ENCODE data around the gene RPH3AL. TPM values are rescaled to one million over a fixed set of nuclear protein-coding genes. Genes with fewer than 3 reads are reported as not detected.

Gene RPH3AL
- total and polyA plus RNA-seq, 2 donors: 2.6 to 3.2 TPM

DNA sequence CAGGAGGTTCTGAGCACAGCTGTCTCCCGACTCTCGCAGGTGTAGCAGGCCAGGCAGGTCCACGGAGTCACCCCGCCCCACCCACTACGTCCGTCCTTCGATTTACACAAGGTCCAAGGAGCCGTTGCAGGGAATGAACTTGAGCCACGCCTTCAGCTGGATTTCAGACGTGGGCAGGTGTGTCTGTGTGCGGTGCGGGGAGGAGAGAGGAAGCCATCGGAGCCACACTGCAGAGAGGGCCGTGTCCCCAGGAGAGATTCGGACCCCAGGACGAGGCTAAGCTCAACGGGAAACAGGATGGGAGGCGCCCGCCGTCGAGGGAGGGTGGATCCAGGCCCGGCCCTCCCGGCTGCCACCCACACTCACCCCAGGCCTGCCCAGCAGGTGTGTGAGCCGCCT is 50.3 kb downstream of the RPH3AL start:
- no peak for DNase-seq (ENCODE audit: low read depth in 6 of 9, low spot score in 9 of 9)
- H3K9me3 ChIP-seq (ENCODE audit: control insufficient read depth in 2 of 2, insufficient read depth in 1 of 2, low read length in 1 of 2): no peaks in the 10 kb centered on the region
- H3K27ac ChIP-seq (ENCODE audit: low read depth in 1 of 2, low read length in 1 of 2): no peak overlapping the region
- H3K4me3 ChIP-seq (ENCODE audit: low read length in 2 of 2): no peak overlapping the region
- WGBS: 82% methylated on average over 24 of the region's 24 CpGs
- peaks cover 0 to 5% of the 10 kb centered on the region in 2 donors for H3K27me3 ChIP-seq (ENCODE audit: control insufficient read depth in 2 of 2, insufficient read depth in 1 of 2, low read length in 1 of 2)
- H3K36me3 ChIP-seq (ENCODE audit: control insufficient read depth in 2 of 2, insufficient read depth in 2 of 2, low read length in 1 of 2): no peaks in the 10 kb centered on the region
- no peaks in the 10 kb centered on the region for H3K4me1 ChIP-seq (ENCODE audit: control insufficient read depth in 2 of 2, insufficient read depth in 2 of 2, low read length in 2 of 2)

DNA sequence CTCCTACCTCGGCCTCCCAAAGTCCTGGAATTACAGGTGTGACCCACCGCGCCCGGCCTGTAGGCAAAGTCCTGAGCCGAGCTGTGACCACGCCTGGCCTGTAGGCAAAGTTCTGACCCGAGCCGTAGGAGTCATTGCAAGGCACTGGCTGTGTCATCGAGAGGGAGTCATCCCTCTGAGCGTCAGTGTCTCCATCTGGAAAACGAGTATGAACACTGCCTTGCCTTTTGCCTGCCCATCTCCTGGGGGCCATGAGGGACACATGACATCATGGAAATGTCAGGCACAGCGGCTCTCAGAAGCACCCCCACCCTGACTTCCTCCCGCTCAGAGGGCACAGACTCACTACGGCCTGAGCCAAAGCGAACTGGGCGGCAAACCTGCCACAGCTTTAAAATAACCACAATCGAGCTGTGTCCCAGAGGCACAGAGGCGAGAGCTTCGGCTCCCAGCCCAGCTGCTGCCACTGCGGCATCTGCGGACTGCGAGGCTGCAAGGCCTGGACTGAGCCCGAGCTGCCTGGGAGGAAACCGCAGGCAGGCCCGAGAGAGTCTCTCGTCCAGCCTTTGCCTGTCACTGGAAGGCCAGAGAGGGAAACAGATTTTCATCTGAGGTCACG is 50.8 kb downstream of the RPH3AL start:
- 89% methylated on average over 27 of the region's 27 CpGs for WGBS
- peaks cover 0 to 5% of the 10 kb centered on the region in 2 donors for H3K27me3 ChIP-seq (ENCODE audit: control insufficient read depth in 2 of 2, insufficient read depth in 1 of 2, low read length in 1 of 2)
- H3K9me3 ChIP-seq (ENCODE audit: control insufficient read depth in 2 of 2, insufficient read depth in 1 of 2, low read length in 1 of 2): no peaks in the 10 kb centered on the region
- DNase-seq (ENCODE audit: low read depth in 6 of 9, low spot score in 9 of 9): no peak
- no peak overlapping the region for H3K27ac ChIP-seq (ENCODE audit: low read depth in 1 of 2, low read length in 1 of 2)
- no peaks in the 10 kb centered on the region for H3K36me3 ChIP-seq (ENCODE audit: control insufficient read depth in 2 of 2, insufficient read depth in 2 of 2, low read length in 1 of 2)
- no peaks in the 10 kb centered on the region for H3K4me1 ChIP-seq (ENCODE audit: control insufficient read depth in 2 of 2, insufficient read depth in 2 of 2, low read length in 2 of 2)
- H3K4me3 ChIP-seq (ENCODE audit: low read length in 2 of 2): no peak overlapping the region

DNA sequence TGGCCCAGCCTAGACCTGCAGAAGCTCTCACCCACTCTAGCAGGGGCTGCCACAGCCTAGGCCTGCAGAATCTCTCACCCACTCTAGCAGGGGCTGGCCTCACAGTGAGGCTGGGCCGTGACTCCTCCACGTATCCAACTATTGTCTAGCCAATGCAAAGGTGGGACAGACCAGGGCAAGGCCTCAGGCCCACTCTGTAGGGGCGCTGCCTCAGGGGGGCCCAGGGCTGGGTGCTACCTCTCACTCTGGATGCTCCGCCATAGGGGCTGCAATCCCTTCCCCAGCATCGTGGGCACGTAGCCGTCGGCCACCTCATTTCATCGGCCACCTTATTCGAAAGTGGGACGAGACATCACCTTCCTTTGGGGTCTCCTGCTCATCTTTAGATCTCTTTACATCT is 51.7 kb downstream of the RPH3AL start:
- Histone ChIP-seq H3K4me1 (ENCODE audit: control insufficient read depth in 2 of 2, insufficient read depth in 2 of 2, low read length in 2 of 2) (no peaks in the 10 kb centered on the region), H3K4me3 (ENCODE audit: low read length in 2 of 2) (no peak overlapping the region), H3K27me3 (ENCODE audit: control insufficient read depth in 2 of 2, insufficient read depth in 1 of 2, low read length in 1 of 2) (peaks cover 0 to 5% of the 10 kb centered on the region in 2 donors), H3K36me3 (ENCODE audit: control insufficient read depth in 2 of 2, insufficient read depth in 2 of 2, low read length in 1 of 2) (no peaks in the 10 kb centered on the region), H3K9me3 (ENCODE audit: control insufficient read depth in 2 of 2, insufficient read depth in 1 of 2, low read length in 1 of 2) (no peaks in the 10 kb centered on the region), H3K27ac (ENCODE audit: low read depth in 1 of 2, low read length in 1 of 2) (no peak overlapping the region)
- no peak for DNase-seq (ENCODE audit: low read depth in 6 of 9, low spot score in 9 of 9)
- WGBS: 98% methylated on average over 11 of the region's 11 CpGs

DNA sequence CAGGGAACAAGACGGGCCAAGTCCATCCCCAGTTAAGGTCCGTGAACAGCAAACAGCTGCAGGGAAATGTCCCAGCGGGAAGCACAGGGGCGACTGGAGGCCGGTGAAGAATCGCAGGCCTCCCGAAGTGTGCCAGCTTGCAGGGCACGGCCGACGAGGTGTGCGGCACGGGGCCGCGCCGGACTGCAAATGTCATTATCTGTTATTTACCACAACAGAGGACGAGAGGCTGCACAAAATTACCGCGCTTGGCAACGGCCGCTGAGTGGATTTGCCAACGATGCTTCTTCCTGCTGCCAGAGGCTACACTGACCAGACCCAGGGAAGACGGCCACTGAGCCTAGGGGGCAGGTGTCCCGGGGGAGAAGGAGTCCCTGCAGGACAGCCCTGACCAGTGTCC is 53.1 kb downstream of the RPH3AL start:
- H3K27ac ChIP-seq (ENCODE audit: low read depth in 1 of 2, low read length in 1 of 2): no peak overlapping the region
- no peak for DNase-seq (ENCODE audit: low read depth in 6 of 9, low spot score in 9 of 9)
- H3K27me3 ChIP-seq (ENCODE audit: control insufficient read depth in 2 of 2, insufficient read depth in 1 of 2, low read length in 1 of 2): peaks cover 0 to 5% of the 10 kb centered on the region in 2 donors
- no peaks in the 10 kb centered on the region for H3K36me3 ChIP-seq (ENCODE audit: control insufficient read depth in 2 of 2, insufficient read depth in 2 of 2, low read length in 1 of 2)
- H3K4me1 ChIP-seq (ENCODE audit: control insufficient read depth in 2 of 2, insufficient read depth in 2 of 2, low read length in 2 of 2): no peaks in the 10 kb centered on the region
- H3K9me3 ChIP-seq (ENCODE audit: control insufficient read depth in 2 of 2, insufficient read depth in 1 of 2, low read length in 1 of 2): no peaks in the 10 kb centered on the region
- H3K4me3 ChIP-seq (ENCODE audit: low read length in 2 of 2): no peak overlapping the region
- 90% methylated on average over 23 of the region's 23 CpGs for WGBS

DNA sequence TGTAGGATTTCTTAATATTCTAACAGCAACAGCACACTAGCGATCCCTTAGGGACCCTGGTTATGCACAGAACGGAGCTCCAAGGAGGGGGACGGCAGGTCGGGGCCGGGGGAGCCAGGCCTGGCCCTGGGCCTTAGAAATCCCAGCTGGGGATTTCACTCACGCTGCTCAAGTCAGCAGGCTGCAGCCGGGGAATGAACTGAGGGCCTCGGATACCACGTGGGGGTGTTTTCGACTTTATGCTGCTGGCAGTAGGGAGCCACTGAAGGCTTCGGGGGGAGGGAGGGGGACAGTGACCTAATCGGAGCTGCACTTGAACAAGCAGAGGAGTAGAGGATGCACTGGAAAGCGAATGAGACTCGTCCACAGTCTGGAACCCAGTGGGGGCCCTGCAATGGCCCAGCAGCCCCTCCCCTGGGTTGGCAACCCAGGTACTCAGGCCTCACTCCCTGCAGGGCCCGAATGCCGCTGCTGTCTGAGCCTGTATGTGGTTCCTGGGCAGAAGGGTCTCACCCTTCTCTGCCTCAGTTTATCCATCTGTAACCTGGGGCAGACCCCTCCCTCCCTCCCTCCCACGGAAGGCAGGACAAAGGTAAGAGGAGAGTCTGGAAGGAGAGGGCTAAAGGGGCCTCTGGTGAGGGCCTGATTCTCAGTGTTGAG is 53.7 kb downstream of the RPH3AL start:
- Histone ChIP-seq H3K36me3 (ENCODE audit: control insufficient read depth in 2 of 2, insufficient read depth in 2 of 2, low read length in 1 of 2) (no peaks in the 10 kb centered on the region), H3K9me3 (ENCODE audit: control insufficient read depth in 2 of 2, insufficient read depth in 1 of 2, low read length in 1 of 2) (no peaks in the 10 kb centered on the region), H3K4me1 (ENCODE audit: control insufficient read depth in 2 of 2, insufficient read depth in 2 of 2, low read length in 2 of 2) (no peaks in the 10 kb centered on the region), H3K4me3 (ENCODE audit: low read length in 2 of 2) (no peak overlapping the region), H3K27me3 (ENCODE audit: control insufficient read depth in 2 of 2, insufficient read depth in 1 of 2, low read length in 1 of 2) (peaks cover 0 to 5% of the 10 kb centered on the region in 2 donors), H3K27ac (ENCODE audit: low read depth in 1 of 2, low read length in 1 of 2) (no peak overlapping the region)
- 95% methylated on average over 17 of the region's 17 CpGs for WGBS
- no peak for DNase-seq (ENCODE audit: low read depth in 6 of 9, low spot score in 9 of 9)

DNA sequence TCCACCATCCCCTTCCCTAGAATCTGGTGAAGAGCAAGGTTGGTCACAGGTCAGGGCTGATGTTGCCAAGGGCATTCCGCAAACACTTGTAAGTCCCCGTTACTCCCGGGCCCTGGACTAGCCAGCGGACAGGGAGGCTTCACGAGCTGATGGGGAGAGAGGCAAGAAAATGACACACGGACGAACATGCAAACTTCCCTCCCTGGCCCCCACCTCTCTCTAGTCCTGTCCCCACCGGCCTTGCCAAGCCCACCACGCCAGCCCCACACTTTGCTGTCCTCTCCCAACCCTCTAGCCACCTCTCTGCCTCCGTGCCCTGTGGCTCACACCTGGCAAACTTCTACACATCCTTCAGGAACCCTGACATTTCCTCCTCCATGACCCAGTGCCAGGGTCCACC is 54.8 kb downstream of the RPH3AL start:
- H3K36me3 ChIP-seq (ENCODE audit: control insufficient read depth in 2 of 2, insufficient read depth in 2 of 2, low read length in 1 of 2): no peaks in the 10 kb centered on the region
- H3K4me1 ChIP-seq (ENCODE audit: control insufficient read depth in 2 of 2, insufficient read depth in 2 of 2, low read length in 2 of 2): peaks cover 4% of the 10 kb centered on the region in 2 donors
- H3K9me3 ChIP-seq (ENCODE audit: control insufficient read depth in 2 of 2, insufficient read depth in 1 of 2, low read length in 1 of 2): no peaks in the 10 kb centered on the region
- WGBS: 97% methylated on average over 10 of the region's 10 CpGs
- DNase-seq (ENCODE audit: low read depth in 6 of 9, low spot score in 9 of 9): no peak
- peaks cover 0 to 2% of the 10 kb centered on the region in 2 donors for H3K27me3 ChIP-seq (ENCODE audit: control insufficient read depth in 2 of 2, insufficient read depth in 1 of 2, low read length in 1 of 2)
- no peak overlapping the region for H3K27ac ChIP-seq (ENCODE audit: low read depth in 1 of 2, low read length in 1 of 2)
- H3K4me3 ChIP-seq (ENCODE audit: low read length in 2 of 2): no peak overlapping the region

DNA sequence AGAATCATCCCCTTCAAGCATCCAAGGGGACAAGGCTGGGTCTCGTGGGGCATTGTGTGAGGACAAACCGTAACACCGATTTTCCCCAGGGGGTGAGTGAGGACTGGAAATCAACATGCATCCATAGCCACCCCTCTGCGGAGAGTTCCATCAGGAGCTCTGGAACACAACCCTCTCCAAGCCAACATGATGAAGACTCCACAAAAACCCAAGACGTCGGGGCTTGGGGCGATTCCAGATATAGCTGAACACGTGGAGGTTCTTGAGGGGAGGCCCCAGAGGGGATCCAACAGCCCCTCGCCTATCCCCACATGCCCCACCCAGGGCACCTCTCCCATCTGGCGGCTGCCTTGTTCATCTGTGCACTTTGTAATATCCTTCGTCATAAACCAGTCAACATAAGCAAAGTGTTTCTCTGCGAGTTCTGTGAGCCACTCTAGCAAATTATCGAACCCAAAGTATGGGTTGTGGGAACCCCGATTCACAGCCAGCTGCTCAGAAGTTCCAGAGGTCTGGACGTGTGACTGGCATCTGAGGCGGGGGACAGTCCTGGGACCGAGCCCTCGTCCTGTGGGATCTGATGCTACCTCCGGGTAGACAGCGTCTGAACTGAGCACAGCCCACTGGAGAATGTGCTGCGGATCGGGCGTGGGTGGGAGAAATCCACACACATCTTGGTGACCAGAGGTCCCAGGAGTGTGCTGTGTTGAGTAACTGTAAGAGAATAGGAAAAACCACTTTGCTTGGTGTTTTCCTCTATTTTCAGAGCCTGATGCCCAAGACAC is 55.5 kb downstream of the RPH3AL start:
- no peak overlapping the region for H3K4me3 ChIP-seq (ENCODE audit: low read length in 2 of 2)
- H3K27ac ChIP-seq (ENCODE audit: low read depth in 1 of 2, low read length in 1 of 2): no peak overlapping the region
- H3K36me3 ChIP-seq (ENCODE audit: control insufficient read depth in 2 of 2, insufficient read depth in 2 of 2, low read length in 1 of 2): no peaks in the 10 kb centered on the region
- no peaks in the 10 kb centered on the region for H3K9me3 ChIP-seq (ENCODE audit: control insufficient read depth in 2 of 2, insufficient read depth in 1 of 2, low read length in 1 of 2)
- DNase-seq (ENCODE audit: low read depth in 6 of 9, low spot score in 9 of 9): no peak
- H3K4me1 ChIP-seq (ENCODE audit: control insufficient read depth in 2 of 2, insufficient read depth in 2 of 2, low read length in 2 of 2): peaks cover 7% of the 10 kb centered on the region in 2 donors
- WGBS: 94% methylated on average over 23 of the region's 23 CpGs
- no peaks in the 10 kb centered on the region for H3K27me3 ChIP-seq (ENCODE audit: control insufficient read depth in 2 of 2, insufficient read depth in 1 of 2, low read length in 1 of 2)

DNA sequence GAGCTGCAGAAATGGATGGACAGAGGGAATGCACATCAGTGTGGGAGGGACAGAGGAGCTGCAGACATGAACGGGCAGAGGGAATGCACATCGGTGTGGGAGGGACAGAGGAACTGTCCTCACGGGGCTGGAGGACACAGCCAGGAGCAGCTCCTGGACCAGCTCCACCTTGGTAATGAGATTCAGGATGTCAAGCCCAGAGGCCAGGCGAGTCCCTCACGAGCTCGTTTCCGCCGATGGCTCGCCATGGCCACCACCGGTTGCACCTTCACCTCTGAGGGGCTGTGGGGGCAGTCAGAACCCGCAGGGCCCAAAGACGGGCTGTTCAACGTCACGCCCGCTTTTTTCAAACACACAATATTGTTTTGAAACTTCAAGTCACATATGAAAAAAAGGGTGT is 56.2 kb downstream of the RPH3AL start:
- H3K27me3 ChIP-seq (ENCODE audit: control insufficient read depth in 2 of 2, insufficient read depth in 1 of 2, low read length in 1 of 2): no peaks in the 10 kb centered on the region
- H3K9me3 ChIP-seq (ENCODE audit: control insufficient read depth in 2 of 2, insufficient read depth in 1 of 2, low read length in 1 of 2): no peaks in the 10 kb centered on the region
- no peaks in the 10 kb centered on the region for H3K36me3 ChIP-seq (ENCODE audit: control insufficient read depth in 2 of 2, insufficient read depth in 2 of 2, low read length in 1 of 2)
- no peak for DNase-seq (ENCODE audit: low read depth in 6 of 9, low spot score in 9 of 9)
- peaks cover 7% of the 10 kb centered on the region in 2 donors for H3K4me1 ChIP-seq (ENCODE audit: control insufficient read depth in 2 of 2, insufficient read depth in 2 of 2, low read length in 2 of 2)
- H3K27ac ChIP-seq (ENCODE audit: low read depth in 1 of 2, low read length in 1 of 2): no peak overlapping the region
- WGBS: 89% methylated on average over 15 of the region's 15 CpGs
- H3K4me3 ChIP-seq (ENCODE audit: low read length in 2 of 2): no peak overlapping the region
